NCI-H2107 treated with DMSO at 0.1 percent for 48 hours (cell line): ENCODE data around the gene SEC14L1.
"Not testable (repeated sequence)": the region's sequence is repeated elsewhere in the genome, so short reads cannot be mapped to it uniquely, and the experiment has no call there.

ENCODE experiments used
- DNase-seq: peaks from one replicate; lab custom pipeline; 2025; ENCODE audit not compliant: unreplicated experiment; lab: John Stamatoyannopoulos, UW

The SEC14L1 gene

DNA sequence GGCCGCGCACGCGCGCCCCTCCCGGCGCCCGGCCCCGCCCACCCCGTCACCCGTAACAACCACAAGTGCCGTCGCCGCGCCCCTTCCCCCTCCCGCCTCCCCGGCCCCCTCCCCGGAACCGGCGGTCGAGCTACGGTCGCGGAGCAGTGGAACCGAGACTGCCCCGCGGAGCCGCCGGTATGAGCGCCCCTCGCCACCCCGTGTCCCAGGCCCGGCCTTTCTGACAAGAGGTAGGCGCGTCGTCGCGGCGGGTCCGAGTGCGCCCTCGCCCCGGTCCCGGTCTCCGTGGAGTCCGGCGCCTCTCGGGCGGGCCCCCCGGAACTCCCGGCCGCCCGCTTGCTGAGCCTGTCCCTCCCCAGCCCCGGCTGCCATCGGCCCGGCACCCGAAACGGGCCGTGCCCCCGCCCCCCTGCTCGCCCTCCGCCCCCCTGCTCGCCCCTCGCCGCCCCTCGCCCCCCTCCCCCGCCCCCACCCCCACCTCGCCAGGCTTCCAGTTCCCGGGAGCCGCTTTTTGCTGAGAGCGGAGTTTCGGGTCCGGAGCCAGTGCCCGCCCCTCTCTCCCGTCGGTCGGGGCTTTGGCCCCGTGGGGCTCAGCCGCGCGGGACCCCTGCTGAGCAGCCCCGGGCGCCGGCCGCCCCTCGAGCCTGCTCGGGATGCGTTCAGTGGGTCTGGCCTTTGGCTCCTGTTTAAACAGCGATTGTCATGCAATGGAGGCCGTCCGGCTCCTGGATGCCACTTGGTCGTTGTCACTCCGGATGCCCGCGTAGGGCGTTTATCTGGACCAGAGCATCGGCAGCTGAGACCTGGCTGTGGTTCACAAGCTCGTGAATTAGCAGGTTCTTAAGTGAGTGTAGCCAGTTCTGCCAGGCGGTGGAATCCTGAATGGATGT lies at the start of gene SEC14L1:
TSS of gene SEC14L1 (plus strand) at position 92 of the 890 bp plus-strand sequence. CDS start 2,628 bp downstream, outside the sequence.
- DNase-seq: no peak

DNA sequence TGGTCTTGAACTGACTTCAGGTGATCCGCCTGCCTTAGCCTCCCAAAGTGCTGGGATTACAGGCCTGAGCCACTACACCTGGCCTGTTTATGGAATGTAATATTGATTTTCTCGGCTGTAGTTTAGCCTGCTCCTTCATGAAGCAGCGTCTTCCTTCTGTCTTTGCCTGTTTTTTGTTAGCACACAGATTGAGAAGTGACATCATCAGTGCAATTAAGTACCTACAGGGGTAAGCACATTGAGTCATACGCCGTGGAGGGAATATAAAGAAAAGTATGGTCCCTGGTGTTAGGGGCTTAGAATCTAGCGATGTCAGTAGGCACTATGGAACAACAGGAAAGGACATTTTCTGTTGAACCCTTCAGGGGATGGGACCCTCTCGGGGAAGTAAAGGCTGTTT lies 48.7 kb upstream of the SEC14L1 start:
- DNase-seq: no peak

DNA sequence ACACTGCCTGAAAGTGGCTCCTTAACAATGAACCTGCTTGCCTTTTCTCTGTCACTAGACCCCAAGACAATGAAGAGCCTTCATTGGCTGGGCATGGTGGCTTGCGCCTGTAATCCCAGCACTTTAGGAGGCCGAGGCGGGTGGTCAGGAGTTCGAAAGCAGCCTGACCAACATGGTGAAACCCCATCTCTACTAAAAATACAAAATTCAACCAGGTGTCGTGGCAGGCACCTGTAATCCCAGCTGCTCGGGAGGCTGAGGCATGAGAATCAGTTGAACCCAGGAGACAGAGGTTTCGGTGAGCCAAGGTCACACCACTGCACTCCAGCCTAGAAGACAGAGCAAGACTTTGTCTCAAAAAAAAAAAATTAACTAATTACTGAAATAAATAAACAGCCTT lies 45.3 kb upstream of the SEC14L1 start:
- DNase-seq: no peak

DNA sequence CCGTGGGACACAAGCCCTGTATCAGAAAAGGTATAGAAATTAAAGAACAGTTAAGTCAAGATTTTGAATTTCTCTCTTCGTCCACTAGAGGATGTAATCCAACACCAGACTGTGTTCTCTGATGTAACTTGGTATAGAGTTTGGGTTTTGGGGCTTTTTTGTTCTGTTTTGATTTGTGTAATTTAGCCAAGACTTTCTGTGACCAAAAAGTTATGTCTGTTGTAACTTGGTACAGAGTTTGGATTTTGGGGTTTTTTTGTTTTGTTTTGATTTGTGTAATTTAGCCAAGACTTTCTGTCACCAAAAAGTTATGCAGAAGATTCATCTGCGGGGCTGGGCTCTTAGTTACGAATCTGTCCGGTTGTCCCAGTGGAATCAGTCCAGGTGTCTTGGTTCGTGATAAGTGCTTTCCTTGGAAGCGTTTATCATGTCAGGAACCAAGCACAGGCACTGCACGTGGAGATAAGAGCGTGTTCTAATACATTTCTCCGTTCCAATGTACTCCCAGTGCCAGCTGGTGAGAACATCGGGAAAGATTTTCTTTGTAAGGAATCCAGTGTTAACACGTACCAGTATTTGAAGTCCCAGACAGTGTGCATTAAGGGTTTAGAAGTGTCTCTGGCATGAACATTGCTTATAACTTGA lies 44.1 kb upstream of the SEC14L1 start:
- DNase-seq: peak; percentile 10

DNA sequence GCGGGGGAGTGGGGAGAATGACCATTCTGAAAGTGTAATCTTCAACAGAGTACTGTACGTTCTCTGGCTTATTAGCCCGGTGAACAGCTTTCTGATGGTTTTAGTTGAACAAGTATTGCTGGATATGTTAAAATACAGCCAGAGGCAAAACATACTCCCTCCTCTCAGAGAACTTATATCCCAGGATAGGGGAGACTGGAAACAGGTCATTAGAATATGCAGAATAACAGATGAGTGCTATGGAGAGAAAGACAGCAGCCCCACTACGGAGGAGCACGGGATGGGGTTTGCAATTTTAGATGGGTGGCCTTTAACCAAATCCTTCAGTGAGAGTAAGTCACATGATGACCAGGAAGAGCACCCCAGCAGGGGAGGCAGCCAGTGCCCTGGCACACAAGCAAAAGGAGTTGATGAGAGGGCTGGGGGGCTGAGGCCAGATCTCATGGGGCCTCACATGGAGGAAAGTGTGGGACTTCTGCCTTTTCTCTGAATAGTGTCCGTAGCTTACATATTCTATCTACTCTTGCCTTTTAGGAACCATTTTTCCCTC lies 43.1 kb upstream of the SEC14L1 start:
- no peak for DNase-seq

DNA sequence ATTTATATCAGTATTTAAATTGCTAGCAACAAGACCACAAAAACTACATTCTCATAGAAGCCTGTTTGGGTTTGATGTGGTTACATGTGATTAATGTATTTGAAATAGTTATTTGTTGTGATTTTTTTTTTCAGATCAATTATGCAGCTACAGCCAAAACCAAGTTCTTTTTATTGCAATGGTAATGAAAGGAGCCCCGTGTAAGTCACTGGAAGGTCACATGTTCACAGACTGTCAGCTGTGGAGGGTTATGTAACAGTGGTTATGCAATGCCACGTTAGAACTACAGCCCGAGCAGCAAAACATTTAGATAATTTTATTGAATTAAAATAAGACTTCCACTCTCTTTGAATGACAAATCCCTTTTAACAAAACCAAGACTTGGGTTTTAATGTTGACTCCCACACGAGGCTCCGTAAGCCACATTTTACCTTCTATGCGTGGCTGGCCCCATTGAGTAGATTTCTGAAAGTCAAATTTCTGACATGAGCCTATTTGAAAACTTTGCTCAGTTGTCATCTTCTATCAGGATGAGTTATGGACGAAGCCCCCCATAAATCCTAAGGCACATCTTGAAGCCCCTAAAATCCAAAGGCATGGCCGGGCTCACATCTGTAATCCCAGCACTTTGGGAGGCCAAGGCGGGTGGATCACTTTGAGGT lies 41.8 kb upstream of the SEC14L1 start:
- peak; percentile 51 for DNase-seq

DNA sequence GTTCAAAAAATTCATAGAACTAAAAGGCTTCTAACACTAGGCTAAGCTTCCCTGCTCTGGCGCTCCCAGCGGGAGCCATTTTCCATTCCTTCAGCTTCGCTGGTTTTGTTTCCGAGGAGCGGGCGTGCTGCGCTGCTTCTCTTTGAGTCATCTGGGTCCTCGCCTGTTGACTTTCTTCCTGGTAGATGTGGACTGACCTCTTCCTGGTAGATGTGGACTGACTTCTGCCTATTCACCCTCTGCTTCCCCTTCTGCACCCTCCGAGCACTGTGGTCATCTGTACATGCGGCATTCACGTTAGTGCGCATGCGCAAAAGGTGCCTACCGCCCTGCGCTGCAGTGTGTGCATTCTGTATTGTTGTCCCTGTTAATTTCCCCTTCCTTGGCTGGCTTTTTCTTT lies 40.8 kb upstream of the SEC14L1 start:
- DNase-seq: no peak

DNA sequence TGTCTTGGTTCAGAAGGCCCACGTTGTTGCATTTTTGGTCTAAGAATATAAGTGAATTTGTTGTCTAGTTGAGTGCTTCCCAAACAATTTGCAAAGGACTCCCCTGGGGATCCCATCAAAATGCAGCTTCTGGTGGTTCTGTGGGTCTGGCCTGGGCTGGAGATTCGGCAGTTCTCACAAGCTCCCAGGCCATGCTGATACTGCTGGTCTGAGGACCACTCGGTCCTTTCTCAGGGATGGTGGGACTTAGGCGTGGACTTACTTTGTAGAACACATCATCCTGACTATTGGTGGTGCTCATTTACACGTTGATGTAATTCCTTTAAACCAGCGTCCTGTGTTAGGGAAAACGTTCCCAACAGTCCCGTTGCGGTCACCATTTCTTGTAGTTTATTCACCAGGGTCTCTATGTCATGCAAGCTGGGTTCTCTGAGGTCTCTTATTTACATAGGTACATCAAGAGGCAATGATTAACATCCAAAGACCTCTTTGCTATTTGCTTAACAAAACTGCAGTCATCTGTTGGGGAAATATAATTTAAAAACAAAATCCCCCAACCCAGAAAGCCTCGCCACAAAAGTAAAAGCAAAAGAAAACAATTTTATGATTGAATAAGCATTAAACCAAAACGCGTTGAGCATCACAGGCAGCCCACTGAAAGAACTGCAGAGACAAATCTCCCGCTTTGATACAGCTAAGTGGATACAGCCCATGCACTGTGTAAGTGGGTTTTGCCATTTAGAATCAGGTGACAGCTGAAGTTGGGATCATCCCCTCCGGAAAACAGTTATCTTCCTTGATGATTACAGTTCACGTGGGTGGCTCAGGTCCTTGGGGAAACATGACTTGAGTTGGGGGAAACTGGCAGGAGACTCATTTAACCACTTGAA lies 39.0 kb upstream of the SEC14L1 start:
- no peak for DNase-seq

DNA sequence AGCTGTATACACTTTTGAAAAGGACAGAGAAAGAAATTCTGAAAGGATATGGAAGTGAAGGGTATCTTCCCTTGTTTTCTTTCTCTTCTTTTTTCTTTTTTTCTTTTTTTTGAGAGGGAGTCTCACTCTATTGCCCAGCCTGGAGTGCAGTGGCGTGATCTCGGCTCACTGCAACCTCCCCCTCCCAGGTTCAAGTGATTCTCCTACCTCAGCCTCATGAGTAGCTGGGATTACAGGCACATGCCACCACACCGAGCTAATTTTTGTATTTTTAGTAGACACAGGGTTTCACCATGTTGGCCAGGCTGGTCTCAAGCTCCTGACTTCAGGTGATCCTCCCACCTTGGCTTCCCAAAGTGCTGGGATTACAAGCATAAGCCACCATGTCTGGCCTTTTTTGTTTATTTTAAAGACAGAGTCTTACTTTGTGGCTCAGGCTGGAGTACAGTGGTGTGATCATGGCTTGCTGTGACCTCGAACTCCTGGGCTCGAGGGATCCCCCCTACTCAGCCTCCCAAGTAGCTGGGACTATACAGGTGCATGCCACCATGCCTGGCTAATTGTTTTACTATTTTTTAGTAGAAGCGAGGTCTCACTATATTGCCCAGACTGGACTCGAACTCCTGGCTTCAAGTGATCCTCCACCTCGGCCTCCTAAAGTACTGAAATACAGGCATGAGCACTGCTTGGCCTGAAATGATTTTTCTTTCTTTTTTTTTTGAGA lies 38.2 kb upstream of the SEC14L1 start:
- DNase-seq: not testable (repeated sequence)

DNA sequence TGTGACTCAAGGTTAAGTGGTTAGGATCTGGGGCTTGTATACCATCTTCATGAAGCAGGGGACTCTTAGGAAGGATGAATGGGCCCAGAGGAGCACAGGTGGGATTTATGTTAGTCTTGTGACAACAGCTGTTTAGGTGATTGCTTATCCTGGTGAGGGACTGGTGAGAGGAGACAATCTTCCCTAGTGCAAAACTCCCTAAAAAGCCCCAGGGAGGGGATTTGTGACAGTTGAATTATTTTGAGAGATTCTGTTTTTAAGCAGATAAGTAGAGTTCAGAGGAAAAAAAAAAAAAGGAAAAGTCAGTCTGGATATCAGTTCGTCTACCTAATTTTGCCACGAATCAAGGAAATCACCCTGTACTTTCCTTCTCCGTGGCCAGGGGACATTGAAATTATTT lies 35.1 kb upstream of the SEC14L1 start:
- DNase-seq: no peak

DNA sequence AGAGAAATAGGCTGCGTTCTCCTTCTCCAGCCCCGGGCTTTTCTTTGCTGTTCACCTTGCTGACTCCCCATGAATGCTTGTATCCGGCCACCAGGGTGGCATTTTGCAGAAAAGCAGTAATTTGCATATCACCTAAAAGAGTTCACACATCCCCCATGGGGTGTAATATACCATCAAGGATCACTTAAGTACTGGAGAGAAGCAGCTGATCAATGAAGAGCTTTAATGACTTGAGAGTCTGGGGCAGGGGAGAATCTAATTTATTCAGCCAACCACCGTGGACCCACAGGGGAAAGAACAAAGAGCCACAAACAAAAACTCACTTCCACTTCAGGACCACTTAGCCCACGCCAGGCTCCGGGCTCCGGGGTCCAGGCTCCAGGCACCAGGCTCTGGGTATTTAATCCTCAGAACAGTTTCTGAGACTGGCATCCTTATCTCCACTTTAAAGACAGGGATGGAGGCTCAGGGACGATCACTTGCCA lies 33.9 kb upstream of the SEC14L1 start:
- peak; percentile 89 for DNase-seq

DNA sequence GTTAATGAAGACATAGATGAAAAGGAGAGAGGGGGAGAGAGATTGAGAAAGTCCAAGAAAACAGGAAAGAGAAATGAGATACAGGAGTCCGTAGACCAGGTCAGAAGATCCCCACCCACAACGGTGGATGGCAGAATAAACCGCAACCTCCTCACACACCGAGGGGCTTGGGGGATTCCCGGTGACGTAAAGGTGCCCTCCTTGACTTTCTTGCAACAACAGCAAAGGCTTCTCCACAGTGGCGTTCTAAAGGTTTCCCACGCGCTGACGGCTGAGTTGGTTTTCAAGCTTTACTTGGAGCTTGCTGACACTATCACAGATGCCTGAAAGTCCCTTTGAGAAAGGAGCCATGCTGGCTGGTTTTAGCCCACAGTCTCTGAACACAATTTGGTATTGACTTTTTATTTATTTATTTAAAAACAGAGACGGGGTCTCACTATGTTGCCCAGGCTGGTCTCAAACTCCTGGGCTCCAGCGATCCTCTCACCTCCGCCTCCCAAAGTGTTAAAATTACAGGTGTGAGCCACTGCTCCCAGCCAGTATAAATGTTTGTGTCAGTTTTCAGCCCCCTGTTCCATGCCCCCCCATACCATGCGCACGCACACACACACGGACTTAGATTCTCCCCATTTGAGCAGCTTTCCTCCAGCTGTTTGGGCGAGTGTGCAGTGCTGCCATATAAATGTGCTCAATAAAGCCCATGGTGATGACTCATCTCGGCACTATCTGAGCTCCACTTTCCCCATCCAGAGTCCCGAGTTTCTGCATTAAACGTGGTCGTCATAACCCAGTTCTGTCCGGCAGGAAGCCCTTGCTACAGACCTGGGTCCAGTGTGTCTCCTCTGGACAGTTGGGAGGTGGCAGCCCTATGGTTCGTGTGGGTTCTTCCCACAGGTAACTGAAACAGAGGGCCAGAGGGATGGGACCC lies 33.0 kb upstream of the SEC14L1 start:
- no peak for DNase-seq

DNA sequence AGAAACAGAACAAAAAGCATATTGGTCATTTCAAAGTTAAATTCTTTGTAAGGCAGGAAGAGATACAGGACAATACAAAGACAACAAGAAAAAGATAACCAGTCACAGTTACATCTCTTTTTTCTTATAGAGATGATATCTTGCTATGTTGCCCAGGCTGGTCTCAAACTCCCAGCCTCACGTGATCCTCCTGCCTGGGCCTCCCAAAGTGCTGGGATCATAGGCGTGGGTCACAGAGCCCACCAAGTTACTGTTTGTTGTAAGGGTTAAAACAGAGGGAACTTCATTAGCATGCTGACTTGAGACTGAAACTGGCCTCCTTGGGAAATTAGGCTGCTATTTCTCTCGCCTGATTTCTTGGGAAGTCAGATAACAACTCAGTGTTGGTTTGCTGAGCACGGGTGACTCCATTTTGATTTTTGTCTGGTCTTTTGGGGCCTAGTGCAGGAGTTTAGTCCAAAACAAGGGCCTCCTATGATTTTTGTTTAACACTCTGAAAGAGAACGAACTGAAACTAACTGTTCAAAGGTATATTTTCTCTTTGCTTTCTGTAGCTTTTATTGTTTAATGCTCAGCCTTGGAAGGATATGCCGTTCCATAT lies 31.5 kb upstream of the SEC14L1 start:
- no peak for DNase-seq

DNA sequence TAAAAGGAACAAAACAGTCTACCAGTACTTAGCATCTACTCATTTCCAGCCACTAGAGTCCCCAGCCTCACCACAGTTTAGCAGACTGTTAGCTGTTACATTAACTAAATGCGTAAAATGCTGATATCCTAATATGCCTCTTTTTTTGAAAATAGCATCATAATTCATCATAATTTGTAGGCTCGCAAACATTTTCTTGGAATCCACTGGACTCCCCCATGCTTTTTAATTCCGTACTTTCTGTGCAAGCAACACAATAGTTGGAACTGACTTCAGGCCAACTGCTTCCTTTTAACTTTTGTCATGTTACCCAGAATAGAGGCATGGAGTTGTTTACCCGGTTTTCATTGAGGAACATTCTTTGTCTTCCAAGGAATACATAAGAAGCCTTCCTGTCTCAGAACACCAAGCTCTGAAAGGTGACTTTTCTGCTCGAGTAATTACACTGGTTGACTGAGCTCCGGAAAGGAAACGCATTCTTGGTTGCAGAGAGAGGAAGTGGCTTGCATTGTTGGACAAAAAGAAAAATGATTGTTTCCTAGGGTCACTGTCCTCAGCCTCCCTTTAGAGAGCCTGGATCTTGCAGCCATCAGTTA lies 30.9 kb upstream of the SEC14L1 start:
- DNase-seq: no peak

DNA sequence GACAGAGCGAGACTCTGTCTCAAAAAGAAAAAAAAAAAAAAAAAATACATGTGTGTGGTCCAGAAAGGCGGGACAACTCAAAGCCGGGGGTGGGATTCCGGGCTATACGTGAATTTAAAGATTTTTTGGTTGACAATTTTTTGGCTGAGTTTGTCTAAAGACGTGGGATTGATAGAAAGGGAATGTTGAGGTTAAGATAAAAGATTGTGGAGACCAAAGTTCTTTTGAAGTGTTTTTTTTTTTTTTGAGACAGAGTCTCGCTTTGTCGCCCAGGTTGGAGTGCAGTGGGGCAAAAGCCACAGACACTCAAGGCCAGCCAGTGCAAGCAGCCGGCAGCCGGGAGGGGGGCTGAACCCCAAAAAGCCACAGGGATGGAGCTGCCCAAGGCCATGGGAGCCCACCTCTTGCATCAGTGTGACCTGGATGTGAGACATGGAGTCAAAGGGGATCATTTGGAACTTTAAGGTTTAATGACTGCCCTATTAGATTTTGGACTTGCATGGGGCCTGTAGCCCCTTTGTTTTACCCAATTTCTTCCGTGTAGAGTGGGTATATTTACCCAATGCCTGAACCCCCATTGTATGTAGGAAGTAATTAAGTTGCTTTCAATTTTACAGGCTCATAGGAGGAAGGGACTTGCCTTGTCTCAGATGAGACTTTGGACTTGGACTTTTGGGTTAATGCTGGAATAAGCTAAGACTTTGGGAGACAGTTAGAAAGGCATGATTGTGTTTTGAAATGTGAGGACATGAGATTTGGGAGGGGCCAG lies 29.4 kb upstream of the SEC14L1 start:
- not testable (repeated sequence) for DNase-seq

DNA sequence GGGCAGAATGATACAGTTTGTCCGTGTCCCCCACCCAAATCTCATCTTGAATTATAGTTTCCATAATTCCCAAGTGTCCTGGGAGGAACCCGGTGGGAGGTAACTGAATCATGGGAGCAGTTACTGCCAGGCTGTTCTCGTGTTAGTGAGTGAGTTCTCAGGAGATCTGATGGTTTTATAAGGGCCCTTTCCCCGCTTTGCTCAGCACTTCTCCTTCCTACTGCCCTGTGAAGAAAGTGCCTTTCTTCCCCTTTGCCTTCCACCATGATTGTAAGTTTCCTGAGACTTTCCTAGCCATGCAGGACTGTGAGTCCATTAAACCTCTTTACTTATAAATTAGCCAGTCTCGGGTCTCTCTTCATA lies 28.9 kb upstream of the SEC14L1 start:
- DNase-seq: no peak

DNA sequence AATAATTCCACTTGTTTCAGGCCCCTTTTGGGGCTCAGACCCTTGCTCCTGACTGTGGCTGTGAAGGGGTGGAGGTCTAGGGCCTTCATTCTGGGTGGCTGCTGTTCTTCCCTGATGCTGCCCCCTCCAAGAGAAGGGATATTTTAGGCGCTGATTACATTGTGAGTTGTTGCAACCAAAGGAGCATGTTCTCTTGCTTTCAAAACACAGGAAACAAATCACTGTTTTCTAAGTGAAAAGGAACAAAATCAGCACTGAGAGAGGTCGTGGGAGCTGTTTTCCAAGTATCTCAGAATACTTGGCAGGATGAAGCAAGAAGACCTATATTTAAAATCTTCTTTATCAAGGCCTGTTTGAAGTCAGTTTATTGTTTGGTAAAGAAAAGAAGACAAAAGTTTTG lies 25.3 kb upstream of the SEC14L1 start:
- DNase-seq: no peak
